Measurements from ENCODE around the gene LYZL1.
"Not testable (repeated sequence)": the region's sequence is repeated elsewhere in the genome, so short reads cannot be mapped to it uniquely, and the experiment has no call there.

The LYZL1 gene

GRCh38 chr10:29337526-29337925 lies 48.7 kb downstream of the LYZL1 start:
- DNase-seq = not testable (repeated sequence)

- no peak for DNase-seq
These were observed 54.8 kb downstream of the LYZL1 start for GRCh38 chr10:29343607-29344038.

DNA sequence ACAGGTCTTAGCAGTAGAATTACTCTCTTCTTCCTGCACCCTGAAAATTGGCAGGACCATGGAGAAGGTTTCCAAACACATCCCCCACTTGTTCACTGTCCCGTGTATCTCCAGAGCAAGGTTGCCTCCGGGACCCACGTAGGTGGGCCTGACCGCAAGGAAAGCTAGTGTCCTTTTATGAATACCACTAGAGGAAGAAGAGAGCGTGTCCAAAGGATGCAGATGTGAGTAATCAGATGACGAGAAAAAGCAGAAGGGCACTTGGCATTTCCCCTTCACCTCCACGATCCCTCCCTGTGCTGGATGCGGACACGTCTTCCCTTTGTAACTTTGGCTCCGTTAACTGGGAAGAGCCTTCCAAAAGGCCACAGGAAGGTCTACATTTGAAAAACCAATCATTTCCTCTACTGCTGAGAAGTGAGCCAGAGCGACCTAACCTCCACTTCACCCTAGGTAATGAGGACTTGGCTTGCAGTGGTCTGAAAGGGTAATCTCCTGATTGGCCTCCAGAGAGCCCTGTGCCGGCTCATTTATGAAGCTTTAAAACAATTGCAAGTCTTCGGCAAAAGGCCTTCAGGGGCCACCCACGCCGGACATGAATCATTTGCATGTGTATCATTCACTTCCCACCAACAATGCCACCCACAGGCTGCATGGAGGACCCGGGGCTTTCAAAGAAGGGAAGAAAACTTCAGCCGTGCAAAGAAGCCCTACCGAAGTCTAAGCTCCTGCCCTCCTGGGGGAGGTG lies 55.4 kb downstream of the LYZL1 start:
- DNase-seq = no peak

DNA sequence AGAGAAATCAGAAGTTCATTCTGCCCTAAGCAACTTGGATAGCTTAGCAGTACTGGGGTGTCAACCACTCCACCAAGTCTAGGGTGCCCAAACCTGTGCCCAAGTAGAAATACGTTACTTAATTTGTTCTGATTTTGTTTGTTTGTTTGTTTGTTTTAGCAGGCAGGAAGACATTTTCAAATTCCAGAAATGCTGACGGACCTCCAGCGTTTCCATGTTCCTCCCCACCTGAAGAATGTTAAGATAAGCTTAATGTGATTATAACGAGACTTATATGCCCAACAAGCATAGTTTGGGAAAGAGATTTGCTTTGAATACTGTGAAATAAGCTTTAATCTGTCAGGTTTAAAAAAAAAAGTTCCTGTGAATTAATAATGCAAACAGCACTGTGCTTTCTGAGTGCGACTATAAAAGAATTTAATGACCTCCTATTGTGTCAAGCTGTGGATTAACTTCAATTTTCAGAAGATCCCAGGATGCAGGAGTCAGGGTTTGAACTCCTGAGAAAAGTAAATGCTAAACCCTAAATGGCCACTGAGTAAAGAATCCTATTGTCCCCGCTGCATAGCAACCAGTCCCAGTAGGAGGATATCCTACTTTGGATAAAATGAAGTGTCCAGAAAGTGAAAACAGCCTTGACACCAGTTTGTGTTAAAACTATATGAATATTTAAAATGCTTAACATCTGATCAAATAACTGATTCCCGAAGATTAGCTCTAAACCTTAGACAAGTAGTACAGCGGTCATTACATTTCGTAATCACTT lies 56.5 kb downstream of the LYZL1 start:
- no peak for DNase-seq

DNA sequence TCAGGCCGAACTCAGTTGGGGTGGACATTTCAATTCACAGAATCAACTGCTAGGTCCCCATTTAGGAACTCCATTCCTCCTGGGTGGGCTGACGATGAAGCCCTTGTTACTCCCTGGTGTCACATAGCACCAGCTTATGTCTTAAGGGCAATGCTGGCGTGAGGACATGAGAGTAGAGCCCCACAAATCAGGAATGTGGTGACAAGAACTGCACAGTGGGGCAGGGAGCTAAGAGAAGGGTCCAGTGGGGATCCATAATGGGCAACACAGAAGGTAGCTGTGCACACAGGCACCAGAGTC lies 57.0 kb downstream of the LYZL1 start:
- DNase-seq = no peak

GRCh38 chr10:29346296-29347001 lies 57.6 kb downstream of the LYZL1 start:
- DNase-seq = no peak

DNA sequence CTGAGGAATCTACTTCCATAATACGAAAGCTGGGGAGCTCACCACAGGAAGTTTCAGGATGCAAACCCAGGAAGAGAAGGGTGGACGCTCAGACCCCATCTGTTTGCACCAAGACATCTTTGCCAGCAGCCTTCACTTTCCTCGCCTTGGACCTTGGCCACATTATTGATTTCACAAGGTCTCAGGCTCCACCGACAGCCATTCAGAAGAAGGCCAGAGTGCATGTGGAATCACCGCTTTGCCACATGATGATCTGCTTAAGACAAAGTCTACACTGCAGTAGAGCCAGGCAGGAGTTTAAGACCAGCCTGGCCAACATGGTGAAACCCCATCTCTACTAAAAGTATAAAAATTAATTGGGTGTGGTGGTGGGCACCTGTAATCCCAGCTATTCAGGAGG lies 60.0 kb downstream of the LYZL1 start:
- no peak for DNase-seq

DNA sequence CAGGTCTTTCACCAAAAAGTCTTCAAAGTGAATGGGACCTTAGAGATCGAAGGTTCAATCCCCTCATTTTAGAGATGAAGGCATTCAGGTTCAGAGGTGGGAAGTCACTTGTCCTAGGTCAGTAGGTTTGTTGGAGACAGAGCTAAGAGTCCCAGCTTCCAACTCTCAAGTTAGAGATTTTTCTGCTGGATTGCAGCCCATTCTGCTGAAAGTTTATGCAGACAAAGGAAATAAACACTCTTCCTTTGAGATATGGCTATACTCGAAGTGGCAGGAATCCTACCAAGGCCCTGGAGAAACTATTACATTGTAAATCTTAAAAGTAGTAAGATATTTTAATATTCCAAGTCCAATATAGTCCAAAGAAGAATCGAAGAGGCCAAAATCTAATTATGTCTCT lies 64.4 kb downstream of the LYZL1 start:
- DNase-seq = no peak

DNA sequence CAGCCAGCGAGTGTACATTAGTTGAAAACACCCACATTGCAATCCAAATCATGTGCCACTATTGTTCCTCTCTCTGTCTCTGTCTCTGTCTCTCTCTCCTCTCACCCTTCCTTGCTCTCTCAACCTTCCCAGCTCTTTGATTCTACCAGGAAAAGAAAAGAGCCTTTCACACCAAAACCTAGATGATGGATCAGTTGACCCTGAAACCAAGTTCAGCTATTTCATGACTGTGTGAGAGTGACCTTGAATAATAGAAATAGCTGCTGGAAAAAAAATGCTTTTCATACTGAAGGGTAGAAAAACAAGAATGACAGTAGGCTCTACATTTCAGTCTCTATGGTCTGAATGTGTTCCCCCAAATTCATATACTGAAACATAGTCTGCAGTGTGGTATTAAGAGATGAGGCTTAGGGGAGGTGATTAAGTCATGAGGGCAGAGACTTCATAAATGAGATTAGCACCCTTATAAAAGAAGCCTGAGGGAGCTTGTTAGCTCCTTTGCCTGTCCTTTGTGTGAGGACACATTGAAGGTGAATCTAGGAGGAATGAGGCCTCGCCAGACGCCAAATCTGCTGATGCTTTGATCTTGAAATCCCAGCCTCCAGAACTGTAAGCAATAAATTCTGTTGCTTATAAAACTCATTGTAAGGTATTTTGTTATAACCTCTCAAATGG lies 65.2 kb downstream of the LYZL1 start:
- DNase-seq = no peak

DNA sequence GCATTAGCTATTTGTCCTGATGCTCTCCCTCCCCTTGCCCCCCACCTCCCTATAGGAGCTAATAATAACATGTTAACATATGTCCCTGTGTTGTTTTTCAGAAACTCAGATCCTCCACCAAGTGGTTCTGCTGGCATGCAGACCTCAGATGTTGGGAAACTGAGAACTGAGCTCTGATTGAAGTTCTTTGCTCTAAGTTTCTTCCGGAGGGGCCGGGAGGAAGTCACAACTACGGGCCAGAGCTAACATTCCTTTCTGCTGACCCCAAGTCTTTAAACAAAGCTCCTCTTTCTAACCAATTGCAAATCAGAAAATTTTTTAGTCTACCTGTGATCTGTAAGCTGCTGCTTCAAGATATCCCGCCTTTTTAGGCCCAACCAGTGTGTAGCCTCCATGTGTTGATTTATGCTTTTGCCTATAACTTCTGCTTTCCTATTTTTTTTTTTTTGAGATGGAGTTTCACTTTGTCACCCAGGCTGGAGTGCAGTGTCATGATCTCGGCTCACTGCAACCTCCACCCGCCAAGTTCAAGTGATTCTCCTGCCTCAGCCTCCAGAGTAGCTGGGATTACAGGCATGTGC lies 66.6 kb downstream of the LYZL1 start:
- DNase-seq = no peak

DNA sequence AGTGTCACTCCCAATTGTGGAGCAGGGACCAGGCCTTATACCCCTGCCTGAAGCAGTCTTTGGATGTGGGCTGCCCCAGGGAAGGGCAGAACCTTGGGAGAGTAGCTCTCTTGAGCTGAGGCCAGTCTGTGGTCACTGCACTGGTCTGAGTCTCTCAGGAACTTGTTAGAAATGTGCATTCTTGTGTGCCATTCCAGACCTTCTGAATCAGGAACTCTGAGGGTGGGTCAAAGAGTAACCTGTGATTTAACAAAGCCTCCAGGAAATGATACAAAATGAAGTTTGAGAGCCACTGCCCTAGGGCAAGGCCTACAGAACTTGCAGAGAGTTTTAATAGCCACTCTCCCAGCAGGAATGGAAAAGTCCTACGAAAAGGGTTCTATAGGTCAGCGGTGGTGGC lies 68.1 kb downstream of the LYZL1 start:
- no peak for DNase-seq

GRCh38 chr10:29358010-29358616 lies 69.2 kb downstream of the LYZL1 start:
- no peak for DNase-seq

GRCh38 chr10:29360215-29360853 lies 71.5 kb downstream of the LYZL1 start:
- not testable (repeated sequence) for DNase-seq

All from SIG-M5 (cell line).